Immature natural killer cell (primary cell): ENCODE data around the gene CMSS1. TPM values are rescaled to one million over a fixed set of nuclear protein-coding genes. Genes with fewer than 3 reads are reported as not detected.
"Not testable (repeated sequence)": the region's sequence is repeated elsewhere in the genome, so short reads cannot be mapped to it uniquely, and the experiment has no call there.

Source experiments
- DNase-seq, 3 donors: peaks; one replicate each; pipeline ENCODE4 v3.0.0; 2022; ENCODE audit warnings: mixed read lengths in 1 of 3
- H3K27ac Mint-ChIP-seq, 6 donors: one replicate each; pipeline ENCODE4 v1.8.0; 2020; ENCODE audit warnings: mixed read lengths in 6 of 6, mild to moderate bottlenecking in 5 of 6, inconsistent platforms in 4 of 6, moderate library complexity in 3 of 6
- H3K27me3 Mint-ChIP-seq, 3 donors: one replicate each; pipeline ENCODE4 v1.8.0; 2020 to 2021; ENCODE audit warnings: low read depth in 3 of 3, mild to moderate bottlenecking in 3 of 3, mixed read lengths in 3 of 3, moderate library complexity in 3 of 3, inconsistent platforms in 1 of 3
- H3K36me3 Mint-ChIP-seq, 3 donors: one replicate each; pipeline ENCODE4 v1.8.0; 2020; ENCODE audit warnings: mixed read lengths in 3 of 3, inconsistent platforms in 2 of 3, mild to moderate bottlenecking in 2 of 3
- H3K4me1 Mint-ChIP-seq, 2 donors: one replicate each; pipeline ENCODE4 v1.8.0; 2020; ENCODE audit warnings: inconsistent platforms in 2 of 2, mild to moderate bottlenecking in 2 of 2, mixed read lengths in 2 of 2, moderate library complexity in 1 of 2
- H3K4me3 Mint-ChIP-seq, 5 donors: one replicate each; pipeline ENCODE4 v1.8.0; 2020; ENCODE audit warnings: mild to moderate bottlenecking in 5 of 5, mixed read lengths in 5 of 5, inconsistent platforms in 3 of 5, moderate library complexity in 3 of 5
- H3K9me3 Mint-ChIP-seq, 6 donors: one replicate each; pipeline ENCODE4 v1.8.0; 2020; ENCODE audit warnings: mild to moderate bottlenecking in 6 of 6, mixed read lengths in 6 of 6, inconsistent platforms in 4 of 6, moderate library complexity in 3 of 6
- polyA plus RNA-seq, 3 donors: library from polyadenylated mRNA; unstranded; fragments of 300-500 nt; fragmentation: Illumina TruSeq; gene quantifications; one replicate each; pipeline ENCODE4 v1.2.3, GENCODE V29; 2021

CMSS1 gene
- polyA plus RNA-seq, 3 donors from 2014 or later = 12.1 to 13.4 (median 12.8) TPM

GRCh38 chr3:100033903-100034471 is 216.3 kb downstream of the CMSS1 start:
- Mint-ChIP-seq H3K9me3 (no peaks in the 10 kb centered on the region), H3K4me3 (no peak overlapping the region), H3K27me3 (no peaks in the 10 kb centered on the region), H3K27ac (no peak overlapping the region), H3K36me3 (no peaks in the 10 kb centered on the region), H3K4me1 (no peaks in the 10 kb centered on the region)
- no peak for DNase-seq

- H3K4me3 Mint-ChIP-seq = no peak overlapping the region
- no peak overlapping the region for H3K27ac Mint-ChIP-seq
- no peaks in the 10 kb centered on the region for H3K36me3 Mint-ChIP-seq
- H3K9me3 Mint-ChIP-seq = no peaks in the 10 kb centered on the region
- no peaks in the 10 kb centered on the region for H3K4me1 Mint-ChIP-seq
- DNase-seq = no peak
- H3K27me3 Mint-ChIP-seq = no peaks in the 10 kb centered on the region
These were observed 221.4 kb downstream of the CMSS1 start for GRCh38 chr3:100039075-100039474.

GRCh38 chr3:100040451-100041225 is 223.0 kb downstream of the CMSS1 start:
- no peak for DNase-seq
- H3K9me3 Mint-ChIP-seq = no peaks in the 10 kb centered on the region
- no peaks in the 10 kb centered on the region for H3K4me1 Mint-ChIP-seq
- H3K27ac Mint-ChIP-seq = no peak overlapping the region
- peaks cover 0 to 2% (median 1%) of the 10 kb centered on the region in 3 donors for H3K27me3 Mint-ChIP-seq
- H3K4me3 Mint-ChIP-seq = no peak overlapping the region
- peaks cover 0 to 2% (median 0%) of the 10 kb centered on the region in 3 donors for H3K36me3 Mint-ChIP-seq

GRCh38 chr3:100041328-100041749 is 223.7 kb downstream of the CMSS1 start:
- peaks cover 0 to 2% (median 0%) of the 10 kb centered on the region in 3 donors for H3K36me3 Mint-ChIP-seq
- no peak overlapping the region for H3K4me3 Mint-ChIP-seq
- no peak overlapping the region for H3K27ac Mint-ChIP-seq
- H3K9me3 Mint-ChIP-seq = no peaks in the 10 kb centered on the region
- peaks cover 0 to 5% (median 1%) of the 10 kb centered on the region in 3 donors for H3K27me3 Mint-ChIP-seq
- DNase-seq = no peak
- peaks cover 0 to under 1% of the 10 kb centered on the region in 2 donors for H3K4me1 Mint-ChIP-seq

- H3K4me1 Mint-ChIP-seq = peaks cover 4 to 11% of the 10 kb centered on the region in 2 donors
- H3K36me3 Mint-ChIP-seq = peaks cover 0 to 2% (median 0%) of the 10 kb centered on the region in 3 donors
- peaks cover 0 to 5% (median 1%) of the 10 kb centered on the region in 3 donors for H3K27me3 Mint-ChIP-seq
- no peak overlapping the region for H3K27ac Mint-ChIP-seq
- no peak for DNase-seq
- H3K9me3 Mint-ChIP-seq = no peaks in the 10 kb centered on the region
- no peak overlapping the region for H3K4me3 Mint-ChIP-seq
These were observed 224.7 kb downstream of the CMSS1 start for GRCh38 chr3:100042166-100042981.

- Mint-ChIP-seq H3K27ac (no peak overlapping the region), H3K36me3 (peaks cover 0 to 2% (median 0%) of the 10 kb centered on the region in 3 donors), H3K9me3 (no peaks in the 10 kb centered on the region), H3K4me1 (peaks cover 13 to 20% of the 10 kb centered on the region in 2 donors), H3K4me3 (no peak overlapping the region), H3K27me3 (peaks cover 0 to 5% (median 1%) of the 10 kb centered on the region in 3 donors)
- no peak for DNase-seq
These were observed 225.6 kb downstream of the CMSS1 start for GRCh38 chr3:100043271-100043670.

GRCh38 chr3:100044369-100044768 is 226.7 kb downstream of the CMSS1 start:
- H3K4me1 Mint-ChIP-seq = peaks cover 14 to 23% of the 10 kb centered on the region in 2 donors
- H3K27ac Mint-ChIP-seq = no peak overlapping the region

GRCh38 chr3:100045696-100046095 is 228.0 kb downstream of the CMSS1 start:
- Mint-ChIP-seq H3K27ac (peak overlapping the region in 1 of 6 donors; percentile 13), H3K36me3 (peaks cover 0 to 2% (median 0%) of the 10 kb centered on the region in 3 donors), H3K27me3 (peaks cover 0 to 5% (median 1%) of the 10 kb centered on the region in 3 donors), H3K9me3 (no peaks in the 10 kb centered on the region), H3K4me3 (no peak overlapping the region), H3K4me1 (peaks cover 14 to 23% of the 10 kb centered on the region in 2 donors)
- DNase-seq = no peak

More at GRCh38 chr3:100044369-100044768, 226.7 kb downstream of the CMSS1 start:
- Mint-ChIP-seq H3K9me3 (no peaks in the 10 kb centered on the region), H3K36me3 (peaks cover 0 to 2% (median 0%) of the 10 kb centered on the region in 3 donors), H3K4me3 (no peak overlapping the region), H3K27me3 (peaks cover 0 to 5% (median 1%) of the 10 kb centered on the region in 3 donors)
- no peak for DNase-seq

GRCh38 chr3:100046986-100047385 is 229.3 kb downstream of the CMSS1 start:
- H3K4me1 Mint-ChIP-seq = peaks cover 14 to 23% of the 10 kb centered on the region in 2 donors

GRCh38 chr3:100047455-100048141 is 229.9 kb downstream of the CMSS1 start:
- Mint-ChIP-seq H3K27me3 (peaks cover 0 to 5% (median 1%) of the 10 kb centered on the region in 3 donors), H3K4me3 (peak overlapping the region; percentile 68 to 87 (median 80)), H3K9me3 (no peaks in the 10 kb centered on the region), H3K36me3 (peaks cover 0 to 2% (median 0%) of the 10 kb centered on the region in 3 donors), H3K4me1 (peaks cover 14 to 23% of the 10 kb centered on the region in 2 donors), H3K27ac (peak overlapping the region; percentile 70 to 89 (median 84))
- DNase-seq = peak; percentile 14 to 30 (median 20)

More at GRCh38 chr3:100046986-100047385, 229.3 kb downstream of the CMSS1 start:
- Mint-ChIP-seq H3K9me3 (no peaks in the 10 kb centered on the region), H3K36me3 (peaks cover 0 to 2% (median 0%) of the 10 kb centered on the region in 3 donors), H3K27ac (peak overlapping the region in 5 of 6 donors; percentile 70 to 89 (median 82)), H3K4me3 (peak overlapping the region in 2 of 5 donors; percentile 19 to 87), H3K27me3 (peaks cover 0 to 5% (median 1%) of the 10 kb centered on the region in 3 donors)
- DNase-seq = no peak

- peak overlapping the region in 5 of 6 donors; percentile 74 to 89 (median 86) for H3K27ac Mint-ChIP-seq
- peak overlapping the region in 1 of 5 donors; percentile 87 for H3K4me3 Mint-ChIP-seq
- H3K9me3 Mint-ChIP-seq = no peaks in the 10 kb centered on the region
- no peak for DNase-seq
- H3K4me1 Mint-ChIP-seq = peaks cover 14 to 23% of the 10 kb centered on the region in 2 donors
- H3K27me3 Mint-ChIP-seq = peaks cover 0 to 5% (median 1%) of the 10 kb centered on the region in 3 donors
- H3K36me3 Mint-ChIP-seq = peaks cover 0 to 2% (median 0%) of the 10 kb centered on the region in 3 donors
These were observed 230.6 kb downstream of the CMSS1 start for GRCh38 chr3:100048248-100048647.

- H3K4me3 Mint-ChIP-seq, H3K9me3 Mint-ChIP-seq, DNase-seq, H3K27me3 Mint-ChIP-seq, H3K36me3 Mint-ChIP-seq: not testable (repeated sequence)
- Mint-ChIP-seq H3K4me1 (peaks cover 14 to 21% of the 10 kb centered on the region in 2 donors), H3K27ac (peak overlapping the region in 1 of 6 donors; percentile 36)
These were observed 233.9 kb downstream of the CMSS1 start for GRCh38 chr3:100051513-100051912.
